ENCODE measurements around the gene TAPT1. TPM values are rescaled to one million over a fixed set of nuclear protein-coding genes. Genes with fewer than 3 reads are reported as not detected.

Gene TAPT1
- total and polyA plus RNA-seq, 2 donors (not counting 3 experiments of a cell fraction or from before 2014, with no cell fraction given): 6.9 to 17.5 TPM

GRCh38 chr4:16187455-16187854, 38.8 kb downstream of the TAPT1 start:
- dilution Hi-C loops (cut with MboI; ENCODE audit: extremely low pct_ligation_motif_present, low sequenced_read_pairs): no loop called here
- POLR2A ChIA-PET: no interaction called here
- H3K9me1 ChIP-seq (replicated peaks; ENCODE audit: control insufficient read depth, extremely low read depth, insufficient read depth, low read length): no peaks in the 10 kb centered on the region
- CTCF ChIA-PET: interaction anchor here (1.1 to 3.1 kb wide), 4 partner anchors 9 to 77 kb away, joined by 3 to 12 read pairs (median 8); no protein-coding TSS in a partner anchor
- no peaks in the 10 kb centered on the region for H4K20me1 ChIP-seq (replicated peaks; ENCODE audit: control insufficient read depth, extremely low read depth, insufficient read depth, low read length)
- H3K36me3 ChIP-seq (ENCODE audit: control insufficient read depth in 2 of 2, extremely low read depth in 1 of 2, insufficient read depth in 2 of 2, low read length in 2 of 2): peaks cover 3 to 7% of the 10 kb centered on the region in 2 experiments
- no peaks in the 10 kb centered on the region for H3K79me2 ChIP-seq (ENCODE audit: control insufficient read depth, insufficient read depth, low read length)
- intact Hi-C loops (cut with micrococcal nuclease): no loop called here
- no peak overlapping the region for H3K4me2 ChIP-seq (ENCODE audit: insufficient read depth, low read length)
- H3K9ac ChIP-seq (replicated peaks; ENCODE audit: extremely low read depth, insufficient read depth, low read length): no peak overlapping the region
- no peak for TF ChIP-seq GATA2 (IDR thresholded peaks at IDR 0.05; ENCODE audit: insufficient read depth, insufficient read length, low read depth, low read length)
- no peak for TF ChIP-seq MYC (IDR thresholded peaks at IDR 0.05; ENCODE audit: low read depth, low read length)
- peak; percentile 14 for TF ChIP-seq FOS (IDR thresholded peaks at IDR 0.05; ENCODE audit: borderline replicate concordance, insufficient read depth, low read length)
- H3K27ac ChIP-seq (ENCODE audit: insufficient read depth, low read depth, low read length): no peak overlapping the region
- H3K27me3 ChIP-seq (ENCODE audit: control insufficient read depth in 2 of 2, insufficient read depth in 2 of 2, low read length in 2 of 2): no peaks in the 10 kb centered on the region
- H3K4me1 ChIP-seq (ENCODE audit: control insufficient read depth, extremely low read depth, insufficient read depth, low read length): no peaks in the 10 kb centered on the region
- H3K4me3 ChIP-seq (replicated peaks in 1 of 3; ENCODE audit: insufficient read depth in 1 of 3, low read depth in 1 of 3, low read length in 3 of 3): no peak overlapping the region
- no TSS peak for BruUV-seq (replicated peaks)
- H3K9me3 ChIP-seq (replicated peaks; ENCODE audit: control insufficient read depth, insufficient read depth, low read length): no peaks in the 10 kb centered on the region
- DNase-seq (ENCODE audit: low read depth, low spot score): no peak
- no peak overlapping the region for H2AFZ ChIP-seq (ENCODE audit: low read depth, low read length)
- no peak for FAIRE-seq

- FAIRE-seq (no peak), DNase-seq (ENCODE audit: low read depth, low spot score) (no peak)
- Histone ChIP-seq H3K4me3 (replicated peaks in 1 of 3; ENCODE audit: insufficient read depth in 1 of 3, low read depth in 1 of 3, low read length in 3 of 3) (no peak overlapping the region), H3K27ac (ENCODE audit: insufficient read depth, low read depth, low read length) (no peak overlapping the region), H3K36me3 (ENCODE audit: control insufficient read depth in 2 of 2, extremely low read depth in 1 of 2, insufficient read depth in 2 of 2, low read length in 2 of 2) (peaks cover 3 to 7% of the 10 kb centered on the region in 2 experiments), H4K20me1 (replicated peaks; ENCODE audit: control insufficient read depth, extremely low read depth, insufficient read depth, low read length) (no peaks in the 10 kb centered on the region), H3K4me1 (ENCODE audit: control insufficient read depth, extremely low read depth, insufficient read depth, low read length) (no peaks in the 10 kb centered on the region), H3K9me1 (replicated peaks; ENCODE audit: control insufficient read depth, extremely low read depth, insufficient read depth, low read length) (no peaks in the 10 kb centered on the region), H3K9ac (replicated peaks; ENCODE audit: extremely low read depth, insufficient read depth, low read length) (no peak overlapping the region), H2AFZ (ENCODE audit: low read depth, low read length) (no peak overlapping the region), H3K27me3 (ENCODE audit: control insufficient read depth in 2 of 2, insufficient read depth in 2 of 2, low read length in 2 of 2) (no peaks in the 10 kb centered on the region), H3K4me2 (ENCODE audit: insufficient read depth, low read length) (no peak overlapping the region), H3K9me3 (replicated peaks; ENCODE audit: control insufficient read depth, insufficient read depth, low read length) (no peaks in the 10 kb centered on the region), H3K79me2 (ENCODE audit: control insufficient read depth, insufficient read depth, low read length) (no peaks in the 10 kb centered on the region)
- CTCF ChIA-PET: interaction anchor here (3.1 kb wide), 1 partner anchor 10 kb away, joined by 12 read pairs; no protein-coding TSS in a partner anchor
- dilution Hi-C loops (cut with MboI; ENCODE audit: extremely low pct_ligation_motif_present, low sequenced_read_pairs): no loop called here
- intact Hi-C loops (cut with micrococcal nuclease): no loop called here
- TF ChIP-seq EZH2 (IDR thresholded peaks at IDR 0.05; ENCODE audit: borderline replicate concordance, low read depth, low read length, severe bottlenecking) (no peak), POLR2AphosphoS5 (IDR thresholded peaks at IDR 0.05; ENCODE audit: insufficient read depth, low read depth, low read length) (no peak), MAX (IDR thresholded peaks at IDR 0.05; ENCODE audit: insufficient read depth, insufficient read length) (no peak), POLR2A (IDR thresholded peaks at IDR 0.05; ENCODE audit: low read depth, low read length) (no peak), MYC (IDR thresholded peaks at IDR 0.05; ENCODE audit: low read depth, low read length) (no peak), GATA2 (IDR thresholded peaks at IDR 0.05; ENCODE audit: insufficient read depth, insufficient read length, low read depth, low read length) (no peak), JUN (IDR thresholded peaks at IDR 0.05; ENCODE audit: borderline replicate concordance, insufficient read depth, insufficient read length, low read depth) (no peak), CTCF (IDR thresholded peaks at IDR 0.05; ENCODE audit: extremely low read depth in 1 of 2, insufficient read depth in 1 of 2, low read depth in 1 of 2, low read length in 2 of 2) (no peak), FOS (IDR thresholded peaks at IDR 0.05; ENCODE audit: borderline replicate concordance, insufficient read depth, low read length) (no peak)
- BruUV-seq (replicated peaks): no TSS peak
- POLR2A ChIA-PET: no interaction called here
Observed at GRCh38 chr4:16186986-16187385, 39.3 kb downstream of the TAPT1 start.
